SK-N-SH (cell line): Measurements from ENCODE around the gene SEMA3B. TPM values are rescaled to one million over a fixed set of nuclear protein-coding genes. Genes with fewer than 3 reads are reported as not detected.

ENCODE experiments used
- CTCF ChIA-PET: fragments of 300-600, 350-600 bp; formaldehyde crosslinking; extraction: SDS; loops from one replicate; lab custom pipeline; 2021; lab: Yijun Ruan, JAX
- POLR2A ChIA-PET: fragments of 350-600 bp; sonication (Branson Sonifier 250); formaldehyde crosslinking; extraction: SDS; loops from one replicate; lab custom pipeline; 2020; ENCODE audit warnings: antibody characterized with exemption, inconsistent platforms; lab: Yijun Ruan, JAX
- DNase-seq: peaks from one replicate; pipeline ENCODE4 v3.0.0; 2012
- H2AFZ ChIP-seq: fragments of 200-600 bp; sonication (generic); 2 replicates; pipeline ENCODE4 v1.8.1; 2016; ENCODE audit warnings: antibody characterized with exemption, mild to moderate bottlenecking, low read depth
- H3F3A ChIP-seq: fragments of 200-600 bp; sonication (generic); replicated peaks from 2 replicates; pipeline ENCODE3; 2016; ENCODE audit warnings: antibody characterized with exemption, mild to moderate bottlenecking; ENCODE audit not compliant: insufficient read depth
- H3K27ac ChIP-seq, 2 experiments: fragments of 200-500 bp in 1 of 2; fragments of 200-600 bp in 1 of 2; sonication (Bioruptor generic) in 1 of 2; sonication (generic), shearing (Covaris generic) in 1 of 2; 2 replicates each; pipeline versions ENCODE4 v1.5.1 to v1.6.1; 2014 to 2016; ENCODE audit warnings: low read depth in 2 of 2, inconsistent platforms in 1 of 2, low read length in 1 of 2, mild to moderate bottlenecking in 1 of 2, mixed read lengths in 1 of 2
- H3K27me3 ChIP-seq: fragments of 200-600 bp; sonication (generic), shearing (Covaris generic); 2 replicates; pipeline ENCODE4 v1.6.1; 2016; ENCODE audit warnings: mixed run types; ENCODE audit not compliant: insufficient read depth
- H3K36me3 ChIP-seq, 2 experiments: fragments of 200-500 bp in 1 of 2; fragments of 200-600 bp in 1 of 2; sonication (Bioruptor generic) in 1 of 2; sonication (generic) in 1 of 2; replicated peaks in 1 of 2; 2 replicates each; pipeline versions ENCODE3 to v1.5.1; 2014 to 2016; ENCODE audit warnings: low read length in 1 of 2, mild to moderate bottlenecking in 1 of 2; ENCODE audit not compliant: insufficient read depth in 2 of 2, control insufficient read depth in 1 of 2
- H3K4me1 ChIP-seq, 2 experiments: fragments of 200-500 bp in 1 of 2; fragments of 200-600 bp in 1 of 2; sonication (Bioruptor generic) in 1 of 2; sonication (generic), shearing (Covaris generic) in 1 of 2; 2 replicates each; pipeline versions ENCODE4 v1.5.1 to v1.6.1; 2014 to 2016; ENCODE audit warnings: low read depth in 1 of 2, low read length in 1 of 2, mixed run types in 1 of 2; ENCODE audit not compliant: insufficient read depth in 2 of 2, control insufficient read depth in 1 of 2
- H3K4me2 ChIP-seq: fragments of 200-600 bp; sonication (generic), shearing (Covaris generic); 2 replicates; pipeline ENCODE4 v1.6.1; 2017; ENCODE audit warnings: mixed run types
- H3K4me3 ChIP-seq, 2 experiments: fragments of 200-500 bp in 1 of 2; fragments of 200-600 bp in 1 of 2; sonication (Bioruptor generic) in 1 of 2; sonication (generic), shearing (Covaris generic) in 1 of 2; 2 replicates each; pipeline versions ENCODE4 v1.5.1 to v1.8.1; 2014 to 2016; ENCODE audit warnings: low read depth in 2 of 2, inconsistent platforms in 1 of 2, low read length in 1 of 2, mild to moderate bottlenecking in 1 of 2, mixed read lengths in 1 of 2, moderate library complexity in 1 of 2
- H3K79me2 ChIP-seq: fragments of 200-600 bp; sonication (generic); 2 replicates; pipeline ENCODE4 v1.8.1; 2017; ENCODE audit warnings: mild to moderate bottlenecking; ENCODE audit not compliant: insufficient read depth
- H3K9ac ChIP-seq: fragments of 200-600 bp; sonication (generic); 2 replicates; pipeline ENCODE4 v1.6.1; 2017; ENCODE audit warnings: mixed run types
- H3K9me2 ChIP-seq: fragments of 200-600 bp; sonication (generic); 2 replicates; pipeline ENCODE4 v1.6.1; 2017; ENCODE audit warnings: mixed run types
- H3K9me3 ChIP-seq: fragments of 200-600 bp; sonication (generic); 2 replicates; pipeline ENCODE4 v1.6.1; 2017; ENCODE audit warnings: mixed run types, mild to moderate bottlenecking, moderate library complexity
- H4K20me1 ChIP-seq: fragments of 200-600 bp; sonication (generic); 2 replicates; pipeline ENCODE4 v1.6.1; 2017; ENCODE audit warnings: mild to moderate bottlenecking, mixed run types; ENCODE audit not compliant: insufficient read depth
- CHD2 ChIP-seq: fragments of 150-350 bp; IDR thresholded peaks from 2 replicates; pipeline ENCODE4 v1.6.1; 2018; ENCODE audit warnings: low read length; ENCODE audit not compliant: partially characterized antibody
- CTCF ChIP-seq: fragments of 200-600 bp; sonication (generic); IDR thresholded peaks from 2 replicates; pipeline ENCODE4 v1.6.1; 2017; ENCODE audit warnings: antibody characterized with exemption, mild to moderate bottlenecking, moderate library complexity
- EP300 ChIP-seq, 2 experiments: IDR thresholded peaks; 2 replicates each; pipeline versions ENCODE4 v1.4.0 to v1.6.1; 2012; ENCODE audit warnings: borderline replicate concordance in 1 of 2, low read depth in 1 of 2, low read length in 1 of 2
- EZH2phosphoT487 ChIP-seq: fragments of 200-600 bp; sonication (generic); IDR thresholded peaks from 2 replicates; pipeline ENCODE4 v1.6.1; 2017; ENCODE audit warnings: low read depth, mixed run types, mild to moderate bottlenecking, antibody characterized with exemption, moderate library complexity, borderline replicate concordance
- GABPA ChIP-seq: IDR thresholded peaks from 2 replicates; pipeline ENCODE4 v1.4.0; 2012; ENCODE audit warnings: low read depth, mild to moderate bottlenecking
- IRF3 ChIP-seq: fragments of 150-350 bp; IDR thresholded peaks from 2 replicates; pipeline ENCODE4 v1.6.1; 2016; ENCODE audit warnings: mild to moderate bottlenecking, low read depth, low read length
- JUND ChIP-seq: IDR thresholded peaks from 2 replicates; pipeline ENCODE4 v1.4.0; 2012
- MEF2A ChIP-seq: IDR thresholded peaks from 2 replicates; pipeline ENCODE4 v1.4.0; 2012; ENCODE audit warnings: low read depth, borderline replicate concordance
- MXI1 ChIP-seq: IDR thresholded peaks from 2 replicates; pipeline ENCODE4 v1.6.1; 2012; ENCODE audit warnings: mild to moderate bottlenecking, low read depth, low read length, improper control_type of control experiment
- NFIC ChIP-seq: IDR thresholded peaks from 2 replicates; pipeline ENCODE4 v1.4.0; 2012; ENCODE audit warnings: borderline replicate concordance
- RAD21 ChIP-seq: IDR thresholded peaks from 2 replicates; pipeline ENCODE4 v1.6.1; 2012; ENCODE audit warnings: mild to moderate bottlenecking, low read length
- RXRA ChIP-seq: IDR thresholded peaks from 2 replicates; pipeline ENCODE4 v1.4.0; 2012; ENCODE audit warnings: low read depth, mild to moderate bottlenecking, borderline replicate concordance
- SIN3A ChIP-seq: IDR thresholded peaks from 2 replicates; pipeline ENCODE4 v1.6.1; 2012; ENCODE audit warnings: low read depth, mild to moderate bottlenecking, low read length, moderate library complexity, borderline replicate concordance
- SMC3 ChIP-seq: IDR thresholded peaks from 2 replicates; pipeline ENCODE4 v1.6.1; 2012; ENCODE audit warnings: low read depth, low read length, improper control_type of control experiment
- TAF1 ChIP-seq: IDR thresholded peaks from 2 replicates; pipeline ENCODE4 v1.6.1; 2012; ENCODE audit warnings: low read depth, mild to moderate bottlenecking, low read length, moderate library complexity, borderline replicate concordance
- USF2 ChIP-seq: fragments of 150-350 bp; IDR thresholded peaks from 2 replicates; pipeline ENCODE4 v1.6.1; 2017; ENCODE audit warnings: antibody characterized with exemption, low read length, low read depth, borderline replicate concordance
- YY1 ChIP-seq: IDR thresholded peaks from 2 replicates; pipeline ENCODE4 v1.4.0; 2012; ENCODE audit warnings: low read depth, mild to moderate bottlenecking
- ZBTB33 ChIP-seq: IDR thresholded peaks from 2 replicates; pipeline ENCODE4 v1.4.0; 2012; ENCODE audit warnings: low read depth, borderline replicate concordance
- WGBS: methylation state at CpG from one replicate; pipeline ENCODE4 v1.1.6; 2017; ENCODE audit warnings: low lambda C conversion rate; 5-methylcytosine and 5-hydroxymethylcytosine counted together
- polyA plus RNA-seq, 3 experiments: library from polyadenylated mRNA; depleted of rRNA; stranded (reverse); fragments of >200 nt; gene quantifications; 2 replicates each; pipeline ENCODE4 v1.2.3, GENCODE V29; 2012
- TF ChIP-seq, protein P1 (sequence below): IDR thresholded peaks from 2 replicates; pipeline ENCODE4 v1.4.0; 2012; ENCODE audit warnings: low read depth, borderline replicate concordance

Gene SEMA3B
- polyA plus RNA-seq, 1 of the 3 experiments (the other 2 are of a cell fraction) = 14.9 TPM

DNA sequence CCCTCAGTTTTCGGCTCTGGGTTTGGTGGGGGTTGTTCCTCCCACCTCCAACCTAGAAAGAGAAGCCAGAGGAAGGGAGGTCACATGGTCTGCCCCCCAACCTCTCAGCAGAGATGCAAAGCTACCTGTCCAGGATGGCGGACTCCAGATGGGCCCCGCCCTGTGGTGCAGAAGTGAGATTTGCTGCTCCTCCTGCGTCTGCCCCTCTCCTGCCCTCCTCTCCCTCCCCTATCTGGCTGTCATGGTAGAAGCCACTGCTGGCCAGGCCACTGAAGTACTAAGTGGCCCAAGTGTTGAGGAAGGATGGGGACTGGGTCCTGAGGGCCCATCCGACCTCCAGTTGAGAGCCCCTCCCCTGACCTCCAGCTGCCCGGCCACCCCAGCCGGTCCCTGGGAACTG is 2.1 kb upstream of the SEMA3B start:
- no peak overlapping the region for H2AFZ ChIP-seq
- TF ChIP-seq TAF1 (no peak), GABPA (no peak), EP300 (IDR thresholded peaks at IDR 0.05; ENCODE audit: borderline replicate concordance in 1 of 2, low read depth in 1 of 2, low read length in 1 of 2) (no peak), CHD2 (no peak), SMC3 (no peak), EZH2phosphoT487 (no peak), RAD21 (no peak), SIN3A (no peak), USF2 (no peak), NFIC (no peak), MEF2A (no peak), RXRA (no peak), IRF3 (no peak), CTCF (no peak), MXI1 (no peak), JUND (no peak), ZBTB33 (no peak), YY1 (no peak)
- TF ChIP-seq, protein P1, sequence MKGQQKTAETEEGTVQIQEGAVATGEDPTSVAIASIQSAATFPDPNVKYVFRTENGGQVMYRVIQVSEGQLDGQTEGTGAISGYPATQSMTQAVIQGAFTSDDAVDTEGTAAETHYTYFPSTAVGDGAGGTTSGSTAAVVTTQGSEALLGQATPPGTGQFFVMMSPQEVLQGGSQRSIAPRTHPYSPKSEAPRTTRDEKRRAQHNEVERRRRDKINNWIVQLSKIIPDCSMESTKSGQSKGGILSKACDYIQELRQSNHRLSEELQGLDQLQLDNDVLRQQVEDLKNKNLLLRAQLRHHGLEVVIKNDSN = no peak
- TF ChIP-seq, all 33 proteins: peak for 0
- Histone ChIP-seq H3K9ac (peak overlapping the region; percentile 49), H3K9me3 (no peaks in the 10 kb centered on the region), H3K4me2 (peak overlapping the region; percentile 56), H4K20me1 (no peaks in the 10 kb centered on the region), H3K4me3 (peak overlapping the region; percentile 40 to 53; a peak in 3 of 4 replicates), H3K9me2 (no peaks in the 10 kb centered on the region), H3K27me3 (no peaks in the 10 kb centered on the region), H3K36me3 (no peaks in the 10 kb centered on the region), H3F3A (peaks cover 30% of the 10 kb centered on the region), H3K27ac (no peak overlapping the region), H3K4me1 (peaks cover 27 to 31% of the 10 kb centered on the region in 2 experiments; a peak in 3 of 4 replicates), H3K79me2 (0 out of 2 replicates have a peak, but pooled peaks cover 3% of the 10 kb centered on the region)
- DNase-seq = no peak
- 73% methylated on average over 5 of the region's 7 CpGs for WGBS
- ChIA-PET CTCF (interaction anchor here (0.8 to 6.6 kb wide), 12 partner anchors 8 to 78 kb away, joined by 3 to 49 read pairs (median 5); partner anchors contain the start of gene GNAT1), POLR2A (interaction anchor here (0.8 kb wide), 1 partner anchor 29 kb away, joined by 3 read pairs; no protein-coding TSS in a partner anchor)
